ENCODE results near the gene PPP1R37.

PPP1R37 gene

DNA sequence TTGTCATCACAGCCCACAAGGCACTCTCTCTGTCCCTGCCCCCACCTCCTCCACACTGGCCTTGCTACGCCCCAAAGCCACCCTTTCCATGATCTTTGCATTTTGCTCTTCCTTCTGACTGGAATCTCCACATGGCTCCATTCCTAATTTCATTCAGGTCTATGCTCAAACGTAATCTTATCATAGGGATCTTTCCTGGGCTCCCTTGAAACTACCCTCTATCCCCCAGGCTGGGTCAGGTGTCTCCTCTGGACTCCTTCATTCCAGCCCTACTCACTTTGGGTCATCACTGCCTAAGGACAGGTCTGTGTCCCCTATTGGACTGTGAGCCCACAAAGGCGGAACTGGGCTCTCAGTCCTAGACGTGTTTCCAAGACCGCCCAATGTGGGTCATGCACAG is 10.8 kb upstream of the PPP1R37 start:
- Histone ChIP-seq H3K4me1 (ENCODE audit: control insufficient read depth, low read length) (peaks cover 44% of the 10 kb centered on the region), H3F3A (ENCODE audit: control insufficient read depth, insufficient read depth) (peaks cover 10% of the 10 kb centered on the region), H3K9me2 (replicated peaks; ENCODE audit: control insufficient read depth, low read length) (no peaks in the 10 kb centered on the region), H3K9me3 (ENCODE audit: control insufficient read depth, insufficient read depth, low read length) (no peaks in the 10 kb centered on the region), H3K36me3 (ENCODE audit: control insufficient read depth, low read length) (peaks cover 62% of the 10 kb centered on the region), H3K27ac (ENCODE audit: low read depth, low read length) (no peak overlapping the region), H4K20me1 (ENCODE audit: control insufficient read depth, insufficient read depth, low read depth, low read length) (peaks cover 8% of the 10 kb centered on the region), H3K4me2 (ENCODE audit: low read length) (peak overlapping the region; percentile 83), H3K27me3 (ENCODE audit: control insufficient read depth, low read length) (no peaks in the 10 kb centered on the region), H3K4me3 (ENCODE audit: low read length) (no peak overlapping the region), H3K79me2 (ENCODE audit: control insufficient read depth, low read length) (peaks cover 88% of the 10 kb centered on the region)
- TF ChIP-seq EZH2phosphoT487 (IDR thresholded peaks at IDR 0.05; ENCODE audit: borderline replicate concordance, low read length) = no peak
- TF ChIP-seq CTCF (IDR thresholded peaks at IDR 0.05; ENCODE audit: low read depth, low read length, poor library complexity, severe bottlenecking) = no peak

GRCh38 chr19:45086480-45086879 is 6.5 kb upstream of the PPP1R37 start:
- no peaks in the 10 kb centered on the region for H3K27me3 ChIP-seq (ENCODE audit: control insufficient read depth, low read length)
- no peak overlapping the region for H3K4me3 ChIP-seq (ENCODE audit: low read length)
- no peak overlapping the region for H3K4me2 ChIP-seq (ENCODE audit: low read length)
- H4K20me1 ChIP-seq (ENCODE audit: control insufficient read depth, insufficient read depth, low read depth, low read length) = peaks cover 5% of the 10 kb centered on the region; the same call in 1 of the 2 replicates
- peaks cover 18% of the 10 kb centered on the region for H3K4me1 ChIP-seq (ENCODE audit: control insufficient read depth, low read length)
- H3K27ac ChIP-seq (ENCODE audit: low read depth, low read length) = no peak overlapping the region
- no peaks in the 10 kb centered on the region for H3K9me2 ChIP-seq (replicated peaks; ENCODE audit: control insufficient read depth, low read length)
- peaks cover 70% of the 10 kb centered on the region for H3K36me3 ChIP-seq (ENCODE audit: control insufficient read depth, low read length)
- H3F3A ChIP-seq (ENCODE audit: control insufficient read depth, insufficient read depth) = peaks cover 19% of the 10 kb centered on the region
- no peaks in the 10 kb centered on the region for H3K9me3 ChIP-seq (ENCODE audit: control insufficient read depth, insufficient read depth, low read length)
- TF ChIP-seq EZH2phosphoT487 (IDR thresholded peaks at IDR 0.05; ENCODE audit: borderline replicate concordance, low read length) (no peak), CTCF (IDR thresholded peaks at IDR 0.05; ENCODE audit: low read depth, low read length, poor library complexity, severe bottlenecking) (no peak)
- peaks cover 67% of the 10 kb centered on the region for H3K79me2 ChIP-seq (ENCODE audit: control insufficient read depth, low read length)

GRCh38 chr19:45087531-45087930 is 5.4 kb upstream of the PPP1R37 start:
- H4K20me1 ChIP-seq (ENCODE audit: control insufficient read depth, insufficient read depth, low read depth, low read length) = no peaks in the 10 kb centered on the region
- peaks cover 60% of the 10 kb centered on the region for H3K36me3 ChIP-seq (ENCODE audit: control insufficient read depth, low read length)
- no peak overlapping the region for H3K4me3 ChIP-seq (ENCODE audit: low read length)
- no peak overlapping the region for H3K4me2 ChIP-seq (ENCODE audit: low read length)
- peaks cover 13% of the 10 kb centered on the region for H3K4me1 ChIP-seq (ENCODE audit: control insufficient read depth, low read length)
- no peak overlapping the region for H3K27ac ChIP-seq (ENCODE audit: low read depth, low read length)
- peaks cover 21% of the 10 kb centered on the region for H3F3A ChIP-seq (ENCODE audit: control insufficient read depth, insufficient read depth)
- no peaks in the 10 kb centered on the region for H3K9me3 ChIP-seq (ENCODE audit: control insufficient read depth, insufficient read depth, low read length)
- H3K27me3 ChIP-seq (ENCODE audit: control insufficient read depth, low read length) = no peaks in the 10 kb centered on the region
- no peaks in the 10 kb centered on the region for H3K9me2 ChIP-seq (replicated peaks; ENCODE audit: control insufficient read depth, low read length)
- H3K79me2 ChIP-seq (ENCODE audit: control insufficient read depth, low read length) = peaks cover 59% of the 10 kb centered on the region
- TF ChIP-seq CTCF (IDR thresholded peaks at IDR 0.05; ENCODE audit: low read depth, low read length, poor library complexity, severe bottlenecking) = no peak
- TF ChIP-seq EZH2phosphoT487 (IDR thresholded peaks at IDR 0.05; ENCODE audit: borderline replicate concordance, low read length) = no peak
